CD4-positive, alpha-beta T cell (primary cell): ENCODE data around the gene MEP1B. TPM values are rescaled to one million over a fixed set of nuclear protein-coding genes. Genes with fewer than 3 reads are reported as not detected.

ENCODE experiments used
- ATAC-seq: fragments of 200-7000 bp; cut with Tn5 transposase; one replicate; pipeline ENCODE4 v1.10.0; 2022; ENCODE audit warnings: mild to moderate bottlenecking; ENCODE audit not compliant: poor library complexity
- CTCF ChIA-PET: fragments of 350-600 bp; sonication (Branson Sonifier 250); formaldehyde crosslinking; loops from one replicate; lab custom pipeline; 2021; ENCODE audit warnings: antibody characterized with exemption, inconsistent platforms; lab: Charles Lee
- POLR2A ChIA-PET: fragments of 350-600 bp; sonication (Branson Sonifier 250); formaldehyde crosslinking; loops from one replicate; lab custom pipeline; 2021; ENCODE audit warnings: antibody characterized with exemption, inconsistent platforms; lab: Charles Lee
- DNase-seq, 14 experiments: peaks; one replicate each; pipeline ENCODE4 v3.0.0-alpha.2; 2013 to 2020; ENCODE audit warnings: mixed read lengths in 2 of 14
- H3K27ac ChIP-seq, 2 donors: one replicate each; pipeline versions ENCODE4 v1.5.1 to v1.7.0; 2013; ENCODE audit warnings: low read length in 2 of 2, low read depth in 1 of 2, mild to moderate bottlenecking in 1 of 2
- H3K27me3 ChIP-seq, 2 experiments: 1 replicate in 1 of 2; 2 replicates in 1 of 2; pipeline versions ENCODE4 v1.6.1 to v1.7.0; 2013; ENCODE audit warnings: low read length in 2 of 2, control low read depth in 1 of 2, mild to moderate bottlenecking in 1 of 2, moderate library complexity in 1 of 2; ENCODE audit not compliant: insufficient read depth in 2 of 2, control insufficient read depth in 1 of 2
- H3K36me3 ChIP-seq: one replicate; pipeline ENCODE4 v1.6.1; 2013; ENCODE audit warnings: low read length, control low read depth; ENCODE audit not compliant: insufficient read depth
- H3K4me1 ChIP-seq: one replicate; pipeline ENCODE4 v1.6.1; 2013; ENCODE audit warnings: low read length, control low read depth; ENCODE audit not compliant: insufficient read depth
- H3K4me3 ChIP-seq: one replicate; pipeline ENCODE4 v1.5.1; 2013; ENCODE audit warnings: mild to moderate bottlenecking, low read length, moderate library complexity
- H3K9me3 ChIP-seq, 2 experiments: 1 replicate in 1 of 2; 2 replicates in 1 of 2; pipeline versions ENCODE4 v1.6.1 to v1.7.0; 2013; ENCODE audit warnings: low read length in 2 of 2, mild to moderate bottlenecking in 2 of 2, control low read depth in 1 of 2, moderate library complexity in 1 of 2; ENCODE audit not compliant: control insufficient read depth in 1 of 2, insufficient read depth in 1 of 2
- H3K27ac Mint-ChIP-seq: one replicate; pipeline ENCODE4 v1.8.0; 2020; ENCODE audit warnings: mixed read lengths
- H3K27me3 Mint-ChIP-seq: one replicate; pipeline ENCODE4 v1.8.0; 2021; ENCODE audit warnings: mixed read lengths
- H3K36me3 Mint-ChIP-seq: one replicate; pipeline ENCODE4 v1.8.0; 2021; ENCODE audit warnings: low read depth, mixed read lengths
- H3K4me1 Mint-ChIP-seq: one replicate; pipeline ENCODE4 v1.8.0; 2021; ENCODE audit warnings: low read depth, mixed read lengths
- H3K4me3 Mint-ChIP-seq: one replicate; pipeline ENCODE4 v1.8.0; 2020; ENCODE audit warnings: mild to moderate bottlenecking, mixed read lengths
- H3K9me3 Mint-ChIP-seq: one replicate; pipeline ENCODE4 v1.8.0; 2020; ENCODE audit warnings: mixed read lengths
- CTCF ChIP-seq: fragments of 200-600 bp; IDR thresholded peaks from one replicate; pipeline ENCODE4 v1.8.0; 2022; ENCODE audit warnings: antibody characterized with exemption, mild to moderate bottlenecking
- intact Hi-C, 2 experiments: fragments of 100-400 bp; cut with DNase I in 1 of 2; cut with micrococcal nuclease in 1 of 2; formaldehyde crosslinking; loops; one replicate each; pipeline versions ENCODE4 v1.15.1 to v1.9.0; 2023 to 2025; cut with DNase I, micrococcal nuclease
- total RNA-seq, 174 experiments: library from RNA in 2 of 174; stranded (reverse) in 2 of 174; gene quantifications; one replicate each; pipeline ENCODE4 v1.2.3 and lab custom pipeline; 2021 to 2026

Gene MEP1B
- total RNA-seq, 2 experiments from 2014 or later, result not detected

- no peak for TF ChIP-seq CTCF
- Histone ChIP-seq H3K27ac (no peak overlapping the region), H3K9me3 (no peaks in the 10 kb centered on the region), H3K4me3 (no peak overlapping the region), H3K4me1 (peaks cover 7% of the 10 kb centered on the region), H3K27me3 (peaks cover 0 to 3% of the 10 kb centered on the region in 2 experiments), H3K36me3 (no peaks in the 10 kb centered on the region)
- Mint-ChIP-seq H3K27me3 (peaks cover 9% of the 10 kb centered on the region), H3K4me3 (no peak overlapping the region), H3K36me3 (no peaks in the 10 kb centered on the region), H3K4me1 (peaks cover 5% of the 10 kb centered on the region), H3K27ac (no peak overlapping the region), H3K9me3 (no peaks in the 10 kb centered on the region)
- no peak for ATAC-seq
- intact Hi-C loops, result loop anchor here in 1 of 2 experiments (10.0 kb wide), 1 partner anchor 104 kb away; no protein-coding TSS in a partner anchor
- ChIA-PET POLR2A (no interaction called here), CTCF (interaction anchor here (1.6 kb wide), 1 partner anchor 392 kb away, joined by 6 read pairs; no protein-coding TSS in a partner anchor)
- DNase-seq, result no peak
Observed at GRCh38 chr18:32160547-32160946, 29.3 kb upstream of the MEP1B start.

- Histone ChIP-seq H3K27me3 (no peaks in the 10 kb centered on the region), H3K9me3 (no peaks in the 10 kb centered on the region), H3K4me3 (no peak overlapping the region), H3K36me3 (no peaks in the 10 kb centered on the region), H3K4me1 (no peaks in the 10 kb centered on the region), H3K27ac (no peak overlapping the region)
- no peak overlapping the region for H3K4me3 Mint-ChIP-seq
- peaks cover 3% of the 10 kb centered on the region for H3K27me3 Mint-ChIP-seq
- DNase-seq (no peak), ATAC-seq (no peak)
- H3K27ac Mint-ChIP-seq, result no peak overlapping the region
- H3K9me3 Mint-ChIP-seq, result no peaks in the 10 kb centered on the region
- no peaks in the 10 kb centered on the region for H3K4me1 Mint-ChIP-seq
- H3K36me3 Mint-ChIP-seq, result no peaks in the 10 kb centered on the region
- ChIA-PET POLR2A (interaction anchor here (0.6 kb wide), 1 partner anchor 10 kb away, joined by 6 read pairs; no protein-coding TSS in a partner anchor), CTCF (no interaction called here)
- intact Hi-C loops, result loop anchor here in 1 of 2 experiments (10.0 kb wide), 1 partner anchor 97 kb away; no protein-coding TSS in a partner anchor
- TF ChIP-seq CTCF, result no peak
Observed at GRCh38 chr18:32167980-32168730, 21.7 kb upstream of the MEP1B start.

GRCh38 chr18:32173654-32174053, 16.2 kb upstream of the MEP1B start:
- Mint-ChIP-seq H3K27me3 (peaks cover 5% of the 10 kb centered on the region), H3K36me3 (no peaks in the 10 kb centered on the region), H3K9me3 (no peaks in the 10 kb centered on the region), H3K27ac (no peak overlapping the region), H3K4me1 (no peaks in the 10 kb centered on the region), H3K4me3 (no peak overlapping the region)
- ATAC-seq, result no peak
- Histone ChIP-seq H3K4me1 (no peaks in the 10 kb centered on the region), H3K9me3 (no peaks in the 10 kb centered on the region), H3K27ac (no peak overlapping the region), H3K4me3 (no peak overlapping the region), H3K27me3 (no peaks in the 10 kb centered on the region), H3K36me3 (no peaks in the 10 kb centered on the region)
- no peak for DNase-seq
- POLR2A ChIA-PET, result interaction anchor here (0.6 kb wide), 1 partner anchor 50 kb away, joined by 3 read pairs; no protein-coding TSS in a partner anchor
- CTCF ChIA-PET, result no interaction called here
- intact Hi-C loops, result no loop called here
- TF ChIP-seq CTCF, result no peak
